ENCODE data around the gene RIC8A.

Gene RIC8A

GRCh38 chr11:197741-198235 lies 9.7 kb upstream of the RIC8A start:
- peak overlapping the region in 1 of 5 donors; percentile 43 for H3K9ac ChIP-seq (ENCODE audit: low read length in 5 of 5)
- no peak overlapping the region for H3K27ac ChIP-seq (ENCODE audit: low read depth, low read length)
- H3K4me1 ChIP-seq (ENCODE audit: control insufficient read depth in 5 of 5, insufficient read depth in 5 of 5, low read length in 5 of 5): peaks cover 0 to 5% (median 3%) of the 10 kb centered on the region in 5 donors
- no peaks in the 10 kb centered on the region for H3K9me3 ChIP-seq (ENCODE audit: control insufficient read depth in 5 of 5, low read length in 5 of 5)
- no peaks in the 10 kb centered on the region for H3K27me3 ChIP-seq (ENCODE audit: control insufficient read depth in 5 of 5, insufficient read depth in 4 of 5, low read length in 5 of 5)
- H3K36me3 ChIP-seq (ENCODE audit: control insufficient read depth in 5 of 5, insufficient read depth in 5 of 5, low read length in 5 of 5): peaks cover 0 to 17% (median 10%) of the 10 kb centered on the region in 5 donors
- no peak overlapping the region for H3K4me3 ChIP-seq (ENCODE audit: low read depth in 1 of 5, low read length in 5 of 5)

- H3K9ac ChIP-seq (ENCODE audit: low read length in 5 of 5): peak overlapping the region in 1 of 5 donors; percentile 43
- H3K27me3 ChIP-seq (ENCODE audit: control insufficient read depth in 5 of 5, insufficient read depth in 4 of 5, low read length in 5 of 5): no peaks in the 10 kb centered on the region
- no peaks in the 10 kb centered on the region for H3K9me3 ChIP-seq (ENCODE audit: control insufficient read depth in 5 of 5, low read length in 5 of 5)
- no peak overlapping the region for H3K4me3 ChIP-seq (ENCODE audit: low read depth in 1 of 5, low read length in 5 of 5)
- H3K36me3 ChIP-seq (ENCODE audit: control insufficient read depth in 5 of 5, insufficient read depth in 5 of 5, low read length in 5 of 5): peaks cover 0 to 22% (median 14%) of the 10 kb centered on the region in 5 donors
- no peak overlapping the region for H3K27ac ChIP-seq (ENCODE audit: low read depth, low read length)
- peaks cover 0 to 6% (median 3%) of the 10 kb centered on the region in 5 donors for H3K4me1 ChIP-seq (ENCODE audit: control insufficient read depth in 5 of 5, insufficient read depth in 5 of 5, low read length in 5 of 5)
Observed at GRCh38 chr11:198236-198806, 9.2 kb upstream of the RIC8A start.

- H3K36me3 ChIP-seq (ENCODE audit: control insufficient read depth in 5 of 5, insufficient read depth in 5 of 5, low read length in 5 of 5): peaks cover 0 to 30% (median 19%) of the 10 kb centered on the region in 5 donors
- H3K9me3 ChIP-seq (ENCODE audit: control insufficient read depth in 5 of 5, low read length in 5 of 5): no peaks in the 10 kb centered on the region
- H3K27me3 ChIP-seq (ENCODE audit: control insufficient read depth in 5 of 5, insufficient read depth in 4 of 5, low read length in 5 of 5): no peaks in the 10 kb centered on the region
- H3K4me3 ChIP-seq (ENCODE audit: low read depth in 1 of 5, low read length in 5 of 5): no peak overlapping the region
- no peak overlapping the region for H3K27ac ChIP-seq (ENCODE audit: low read depth, low read length)
- H3K4me1 ChIP-seq (ENCODE audit: control insufficient read depth in 5 of 5, insufficient read depth in 5 of 5, low read length in 5 of 5): peaks cover 0 to 12% (median 9%) of the 10 kb centered on the region in 5 donors
- H3K9ac ChIP-seq (ENCODE audit: low read length in 5 of 5): no peak overlapping the region
Observed at GRCh38 chr11:199004-199581, 8.4 kb upstream of the RIC8A start.

- Histone ChIP-seq H3K4me1 (ENCODE audit: control insufficient read depth in 5 of 5, insufficient read depth in 5 of 5, low read length in 5 of 5) (peaks cover 0 to 19% (median 13%) of the 10 kb centered on the region in 5 donors), H3K9me3 (ENCODE audit: control insufficient read depth in 5 of 5, low read length in 5 of 5) (no peaks in the 10 kb centered on the region), H3K27me3 (ENCODE audit: control insufficient read depth in 5 of 5, insufficient read depth in 4 of 5, low read length in 5 of 5) (no peaks in the 10 kb centered on the region), H3K4me3 (ENCODE audit: low read depth in 1 of 5, low read length in 5 of 5) (no peak overlapping the region), H3K27ac (ENCODE audit: low read depth, low read length) (no peak overlapping the region), H3K9ac (ENCODE audit: low read length in 5 of 5) (no peak overlapping the region), H3K36me3 (ENCODE audit: control insufficient read depth in 5 of 5, insufficient read depth in 5 of 5, low read length in 5 of 5) (peaks cover 0 to 37% (median 25%) of the 10 kb centered on the region in 5 donors)
Observed at GRCh38 chr11:199782-200181, 7.7 kb upstream of the RIC8A start.

GRCh38 chr11:200224-201003 lies 7.1 kb upstream of the RIC8A start:
- Histone ChIP-seq H3K4me1 (ENCODE audit: control insufficient read depth in 5 of 5, insufficient read depth in 5 of 5, low read length in 5 of 5) (peaks cover 2 to 25% (median 19%) of the 10 kb centered on the region in 5 donors), H3K36me3 (ENCODE audit: control insufficient read depth in 5 of 5, insufficient read depth in 5 of 5, low read length in 5 of 5) (peaks cover 0 to 41% (median 30%) of the 10 kb centered on the region in 5 donors), H3K4me3 (ENCODE audit: low read depth in 1 of 5, low read length in 5 of 5) (no peak overlapping the region), H3K27ac (ENCODE audit: low read depth, low read length) (no peak overlapping the region), H3K27me3 (ENCODE audit: control insufficient read depth in 5 of 5, insufficient read depth in 4 of 5, low read length in 5 of 5) (no peaks in the 10 kb centered on the region), H3K9me3 (ENCODE audit: control insufficient read depth in 5 of 5, low read length in 5 of 5) (no peaks in the 10 kb centered on the region), H3K9ac (ENCODE audit: low read length in 5 of 5) (no peak overlapping the region)

GRCh38 chr11:201966-202365 lies 5.5 kb upstream of the RIC8A start:
- no peaks in the 10 kb centered on the region for H3K27me3 ChIP-seq (ENCODE audit: control insufficient read depth in 5 of 5, insufficient read depth in 4 of 5, low read length in 5 of 5)
- no peaks in the 10 kb centered on the region for H3K9me3 ChIP-seq (ENCODE audit: control insufficient read depth in 5 of 5, low read length in 5 of 5)
- no peak overlapping the region for H3K27ac ChIP-seq (ENCODE audit: low read depth, low read length)
- H3K4me1 ChIP-seq (ENCODE audit: control insufficient read depth in 5 of 5, insufficient read depth in 5 of 5, low read length in 5 of 5): peaks cover 12 to 40% (median 33%) of the 10 kb centered on the region in 5 donors
- H3K4me3 ChIP-seq (ENCODE audit: low read depth in 1 of 5, low read length in 5 of 5): no peak overlapping the region
- peaks cover 0 to 44% (median 34%) of the 10 kb centered on the region in 5 donors for H3K36me3 ChIP-seq (ENCODE audit: control insufficient read depth in 5 of 5, insufficient read depth in 5 of 5, low read length in 5 of 5)
- no peak overlapping the region for H3K9ac ChIP-seq (ENCODE audit: low read length in 5 of 5)

- peaks cover 0 to 2% (median 0%) of the 10 kb centered on the region in 5 donors for H3K27me3 ChIP-seq (ENCODE audit: control insufficient read depth in 5 of 5, insufficient read depth in 4 of 5, low read length in 5 of 5)
- no peak overlapping the region for H3K27ac ChIP-seq (ENCODE audit: low read depth, low read length)
- no peaks in the 10 kb centered on the region for H3K9me3 ChIP-seq (ENCODE audit: control insufficient read depth in 5 of 5, low read length in 5 of 5)
- peaks cover 0 to 44% (median 34%) of the 10 kb centered on the region in 5 donors for H3K36me3 ChIP-seq (ENCODE audit: control insufficient read depth in 5 of 5, insufficient read depth in 5 of 5, low read length in 5 of 5)
- peaks cover 14 to 40% (median 33%) of the 10 kb centered on the region in 5 donors for H3K4me1 ChIP-seq (ENCODE audit: control insufficient read depth in 5 of 5, insufficient read depth in 5 of 5, low read length in 5 of 5)
- no peak overlapping the region for H3K4me3 ChIP-seq (ENCODE audit: low read depth in 1 of 5, low read length in 5 of 5)
- H3K9ac ChIP-seq (ENCODE audit: low read length in 5 of 5): no peak overlapping the region
Observed at GRCh38 chr11:202490-202889, 5.0 kb upstream of the RIC8A start.

- peaks cover 0 to 44% (median 34%) of the 10 kb centered on the region in 5 donors for H3K36me3 ChIP-seq (ENCODE audit: control insufficient read depth in 5 of 5, insufficient read depth in 5 of 5, low read length in 5 of 5)
- H3K27me3 ChIP-seq (ENCODE audit: control insufficient read depth in 5 of 5, insufficient read depth in 4 of 5, low read length in 5 of 5): peaks cover 0 to 2% (median 0%) of the 10 kb centered on the region in 5 donors
- H3K4me3 ChIP-seq (ENCODE audit: low read depth in 1 of 5, low read length in 5 of 5): no peak overlapping the region
- H3K27ac ChIP-seq (ENCODE audit: low read depth, low read length): no peak overlapping the region
- H3K9ac ChIP-seq (ENCODE audit: low read length in 5 of 5): peak overlapping the region in 1 of 5 donors; percentile 0
- peaks cover 16 to 48% (median 40%) of the 10 kb centered on the region in 5 donors for H3K4me1 ChIP-seq (ENCODE audit: control insufficient read depth in 5 of 5, insufficient read depth in 5 of 5, low read length in 5 of 5)
- H3K9me3 ChIP-seq (ENCODE audit: control insufficient read depth in 5 of 5, low read length in 5 of 5): no peaks in the 10 kb centered on the region
Observed at GRCh38 chr11:203056-203944, 4.2 kb upstream of the RIC8A start.

GRCh38 chr11:203945-204586 lies 3.4 kb upstream of the RIC8A start:
- Histone ChIP-seq H3K27me3 (ENCODE audit: control insufficient read depth in 5 of 5, insufficient read depth in 4 of 5, low read length in 5 of 5) (peaks cover 0 to 2% (median 0%) of the 10 kb centered on the region in 5 donors), H3K27ac (ENCODE audit: low read depth, low read length) (no peak overlapping the region), H3K9ac (ENCODE audit: low read length in 5 of 5) (peak overlapping the region in 1 of 5 donors; percentile 51), H3K36me3 (ENCODE audit: control insufficient read depth in 5 of 5, insufficient read depth in 5 of 5, low read length in 5 of 5) (peaks cover 0 to 44% (median 34%) of the 10 kb centered on the region in 5 donors), H3K9me3 (ENCODE audit: control insufficient read depth in 5 of 5, low read length in 5 of 5) (no peaks in the 10 kb centered on the region), H3K4me1 (ENCODE audit: control insufficient read depth in 5 of 5, insufficient read depth in 5 of 5, low read length in 5 of 5) (peaks cover 16 to 52% (median 43%) of the 10 kb centered on the region in 5 donors), H3K4me3 (ENCODE audit: low read depth in 1 of 5, low read length in 5 of 5) (no peak overlapping the region)

All from subcutaneous abdominal adipose tissue (tissue), 5 donors.